ENCODE data around the gene WRNIP1.
"Not testable (repeated sequence)": the region's sequence is repeated elsewhere in the genome, so short reads cannot be mapped to it uniquely, and the experiment has no call there.

Gene WRNIP1

DNA sequence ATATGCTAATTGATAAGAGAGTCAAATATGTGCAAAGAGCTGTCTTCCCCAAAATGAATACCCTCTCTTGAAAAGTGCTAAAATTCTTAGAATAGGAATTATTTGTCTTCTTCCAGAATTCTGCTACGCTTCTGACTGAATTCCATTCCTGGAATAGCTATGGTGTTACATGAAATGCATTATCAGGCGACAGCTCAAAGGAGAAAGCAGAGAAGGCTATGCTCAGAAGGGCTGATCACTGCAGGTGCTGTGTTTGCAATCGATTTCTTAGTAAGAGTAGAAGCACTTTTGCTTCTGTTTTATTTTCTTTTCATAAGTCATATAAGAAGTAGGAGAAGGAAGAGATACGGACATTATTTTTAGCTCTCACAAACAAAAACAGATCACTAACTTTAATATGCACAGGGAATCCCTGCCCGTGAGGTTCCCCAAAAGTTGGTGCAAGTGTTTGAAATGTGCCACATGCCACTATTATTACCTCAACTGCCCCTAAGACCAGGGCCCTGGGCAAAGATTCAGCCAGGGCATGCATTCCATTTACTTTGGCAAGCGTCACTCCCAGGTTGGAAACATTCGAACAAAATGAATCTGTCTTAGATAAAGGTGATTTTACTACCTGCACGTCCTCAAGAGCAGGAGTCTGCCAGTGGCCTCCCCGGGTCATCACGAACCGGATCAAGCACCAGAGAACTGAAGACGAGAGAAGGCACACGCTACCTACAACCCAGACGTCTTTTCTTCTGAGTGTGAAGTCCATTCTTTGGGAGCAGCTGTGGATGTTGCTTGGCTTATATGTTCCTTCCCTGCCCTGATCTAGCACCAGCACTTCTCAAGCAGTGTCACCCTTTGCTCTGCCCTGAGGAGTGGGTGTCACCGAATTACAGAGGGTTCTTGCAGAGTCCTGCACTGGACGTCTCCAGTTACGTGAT lies 21.6 kb upstream of the WRNIP1 start:
- no peak for DNase-seq

DNA sequence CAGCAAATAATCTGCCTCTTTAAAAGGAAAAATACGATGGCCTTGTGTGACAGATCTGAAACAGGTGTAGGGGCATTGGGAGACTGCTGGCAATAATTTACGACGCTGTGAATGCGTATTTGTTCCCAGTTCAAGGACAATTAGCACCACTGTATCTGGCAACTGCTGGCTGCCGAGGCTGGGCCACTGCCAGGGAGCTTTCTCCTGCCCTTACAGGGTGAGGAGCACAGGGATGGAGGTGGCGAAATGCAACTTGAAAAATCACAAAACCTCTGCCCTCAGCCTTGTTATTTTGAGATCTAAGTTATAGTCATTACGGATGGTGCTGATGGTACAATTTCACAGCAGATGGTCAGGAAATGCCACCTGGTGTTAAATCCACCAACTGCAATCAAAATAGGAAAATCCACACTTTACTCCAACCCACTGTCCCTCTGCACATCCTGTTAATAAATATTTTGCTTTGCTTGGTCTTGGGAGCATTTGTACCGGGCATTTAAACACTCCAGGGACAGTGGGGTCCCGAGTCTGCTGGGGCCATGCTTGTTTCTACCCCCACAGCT lies 20.9 kb upstream of the WRNIP1 start:
- DNase-seq, result peak; percentile 34

DNA sequence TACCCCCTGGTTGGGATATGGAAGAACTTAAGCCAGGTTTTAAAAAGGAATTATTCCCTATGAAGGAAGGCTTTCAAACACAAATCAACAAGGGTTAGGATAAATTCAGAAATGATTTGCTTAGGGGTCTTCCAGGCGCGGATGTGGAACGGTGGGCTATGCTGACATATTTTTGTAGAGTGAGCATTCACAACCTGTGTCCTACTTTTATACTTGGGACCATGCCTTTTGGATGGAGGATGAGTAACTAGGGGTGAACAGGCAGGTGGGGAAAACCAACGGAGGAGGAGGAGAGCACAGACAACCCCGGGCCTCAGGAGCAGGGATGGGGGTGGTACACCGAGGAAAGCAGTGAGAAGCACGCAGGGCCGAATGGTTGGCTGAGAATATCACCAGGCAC lies 20.4 kb upstream of the WRNIP1 start:
- no peak for DNase-seq

DNA sequence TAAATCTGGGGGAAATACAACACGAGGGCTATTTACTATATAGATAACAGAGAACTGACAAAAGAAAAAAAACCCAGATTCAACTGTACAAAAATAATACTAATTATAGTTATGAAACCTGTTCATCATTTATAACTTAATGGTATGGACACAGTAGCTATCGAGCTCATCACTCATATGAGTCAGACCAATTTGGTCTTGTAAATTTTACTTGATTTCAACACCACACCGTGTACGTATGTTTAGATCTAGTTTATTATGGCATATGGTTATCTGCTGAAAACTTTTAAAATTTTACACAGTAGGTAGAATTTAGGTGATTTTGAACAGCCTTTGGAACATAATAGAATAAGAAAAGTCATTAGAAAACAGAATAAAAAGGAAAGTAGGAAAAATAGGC lies 19.9 kb upstream of the WRNIP1 start:
- no peak for DNase-seq

DNA sequence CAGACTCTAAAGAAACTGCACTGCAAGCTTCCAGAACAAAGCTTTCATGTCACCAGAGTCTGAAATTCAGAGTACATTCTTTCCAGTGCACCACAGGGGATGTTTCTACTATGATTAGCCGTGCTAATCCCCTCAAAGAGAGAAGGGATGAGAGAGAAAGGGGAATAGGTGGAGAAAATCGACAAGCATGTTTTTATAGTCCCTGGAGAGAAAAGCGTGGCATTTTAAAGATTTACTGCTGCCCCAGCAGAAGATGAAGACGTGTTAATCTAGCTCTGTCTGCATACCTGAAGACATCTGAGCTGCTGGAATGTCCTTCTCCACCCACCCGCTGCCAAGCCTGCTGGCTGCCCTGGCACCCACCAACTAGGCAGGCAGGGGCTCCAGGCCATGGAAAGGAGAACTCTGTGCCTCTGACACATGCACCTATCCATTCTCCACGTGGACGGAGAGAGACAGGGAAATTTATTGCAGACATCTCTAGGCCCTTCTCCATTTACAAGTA lies 18.6 kb upstream of the WRNIP1 start:
- no peak for DNase-seq

DNA sequence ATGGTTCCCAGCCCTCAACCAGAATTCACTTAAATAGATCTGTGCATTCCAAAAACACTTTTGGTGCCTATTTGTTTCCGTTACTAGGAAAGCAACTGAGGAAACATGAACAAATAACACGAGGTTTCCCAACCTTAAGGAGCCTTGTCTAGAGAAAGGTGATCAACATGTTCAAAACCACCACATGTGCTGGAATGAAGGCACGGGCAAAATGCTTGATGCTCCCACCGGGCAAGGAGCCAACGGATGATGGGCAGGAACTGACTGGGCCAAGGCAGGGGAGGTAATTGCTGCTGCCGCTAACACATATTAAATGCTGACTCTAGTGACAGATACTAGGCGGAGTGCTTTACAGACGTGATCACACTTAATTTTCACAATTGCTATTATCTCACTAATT lies 17.0 kb upstream of the WRNIP1 start:
- peak; percentile 25 for DNase-seq

DNA sequence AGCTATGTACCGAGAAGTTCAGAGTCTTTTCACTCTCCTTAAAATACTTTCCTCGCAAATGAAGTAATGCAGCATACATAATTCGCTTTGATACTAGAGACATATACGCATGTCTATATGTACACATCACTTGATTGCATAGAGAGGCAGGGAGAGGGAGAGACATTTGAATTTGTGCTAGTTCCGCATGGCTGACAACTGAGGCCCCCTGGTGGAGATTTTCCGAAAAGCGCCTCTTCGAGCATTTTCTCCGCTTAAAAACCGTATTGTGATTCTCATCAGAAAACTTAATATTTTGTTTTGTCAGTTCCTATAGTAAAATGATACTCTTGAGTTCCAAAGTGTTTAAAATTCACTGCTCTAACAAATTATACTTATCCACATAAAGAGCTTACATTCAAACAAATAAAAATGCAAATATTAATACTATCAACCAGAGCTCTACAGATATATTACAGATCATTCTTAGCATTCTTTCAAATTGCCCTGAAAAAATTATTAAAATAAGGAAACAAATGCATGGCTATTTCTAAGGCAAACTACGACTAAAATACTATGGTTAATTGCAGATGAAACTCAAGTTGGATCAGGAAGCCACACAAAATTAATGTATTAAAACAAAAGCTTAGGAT lies 15.1 kb upstream of the WRNIP1 start:
- DNase-seq, result peak; percentile 57

DNA sequence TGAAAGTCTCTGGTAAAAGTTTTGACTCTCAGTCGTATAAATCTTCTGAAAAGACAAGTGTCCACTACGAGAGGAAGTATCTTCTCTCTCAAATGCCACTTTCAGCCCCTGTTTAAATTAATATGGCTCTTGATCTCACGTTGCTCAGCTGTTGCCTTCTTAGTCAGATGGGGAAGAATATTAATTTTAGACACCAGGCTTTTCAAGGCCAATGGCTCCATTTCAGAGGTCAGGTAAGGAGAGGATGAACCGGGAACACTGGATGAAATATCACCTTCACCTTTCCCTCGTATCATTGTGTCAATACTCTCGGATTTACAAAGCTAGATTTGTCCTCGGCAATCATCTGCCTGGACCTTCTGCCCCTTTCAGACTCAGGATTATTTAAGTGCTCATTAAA lies 14.4 kb upstream of the WRNIP1 start, which contains the start of gene MYLK4:
TSS of gene MYLK4 (minus strand) at position 91 of the 400 bp plus-strand sequence. CDS start 1,628 bp downstream, outside the sequence.
- no peak for DNase-seq

DNA sequence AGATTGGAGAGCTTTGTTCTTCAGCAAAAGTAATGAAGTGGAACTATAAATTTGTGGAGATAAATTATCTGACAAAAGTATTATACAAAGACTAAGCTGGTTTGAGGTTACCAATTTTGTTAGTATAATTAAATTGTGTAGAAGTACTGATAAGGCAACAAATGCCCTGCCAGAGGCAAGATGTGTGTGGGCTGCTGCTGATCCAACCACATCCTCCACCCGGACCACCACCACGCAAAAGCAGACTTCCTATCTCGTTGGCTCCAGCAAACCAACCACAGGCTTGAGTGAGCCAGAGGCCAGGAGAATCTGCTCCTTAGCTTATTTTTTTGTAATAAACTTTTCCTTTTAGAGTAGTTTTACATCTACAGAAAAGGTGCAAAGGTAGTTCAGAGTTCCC lies 13.3 kb upstream of the WRNIP1 start:
- no peak for DNase-seq

DNA sequence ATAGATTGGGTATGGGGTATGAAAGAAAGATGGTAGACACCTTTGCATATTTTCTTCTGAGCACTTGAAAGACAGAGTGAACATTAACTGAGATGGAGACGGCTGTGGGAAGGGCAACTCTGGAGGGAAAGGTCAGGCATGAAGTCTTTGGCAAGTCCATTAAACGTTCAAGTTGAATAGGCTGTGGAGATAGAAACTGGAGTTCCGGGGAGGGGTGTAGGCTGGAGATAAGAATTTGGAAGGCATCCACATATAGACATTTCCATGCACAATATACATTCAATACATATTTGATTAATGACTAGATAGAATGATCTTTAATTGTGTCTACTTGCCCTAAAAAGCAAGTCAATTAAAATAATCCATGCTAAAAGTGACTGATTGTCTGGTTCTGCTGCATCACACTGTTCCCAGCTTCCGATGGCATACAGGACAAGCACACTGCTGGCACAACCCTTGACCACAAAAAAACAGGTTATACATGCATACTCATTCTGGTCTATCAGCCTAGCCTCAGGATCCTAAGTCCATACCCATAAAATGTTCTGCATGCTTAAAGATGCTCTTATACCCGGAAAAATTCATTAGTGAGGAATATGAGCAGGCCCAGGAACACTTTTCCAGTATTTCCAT lies 12.6 kb upstream of the WRNIP1 start:
- DNase-seq, result no peak

DNA sequence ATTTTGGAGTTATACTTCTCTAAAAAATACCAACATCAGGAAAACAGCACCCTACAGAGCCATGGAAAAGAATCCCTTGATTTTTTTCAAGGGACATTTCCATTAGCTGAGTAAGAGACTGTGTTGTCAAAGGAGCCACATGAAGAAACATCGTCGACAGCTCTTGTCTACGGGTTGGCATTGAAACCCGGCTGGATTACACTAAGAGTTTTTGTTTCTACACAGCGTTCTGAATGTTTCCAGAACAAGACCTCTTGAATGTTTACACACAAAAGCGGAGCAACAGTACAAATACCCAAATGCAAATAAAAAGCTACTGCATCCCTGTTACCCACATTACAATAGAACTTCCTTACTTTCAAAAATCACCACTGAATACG lies 12.1 kb upstream of the WRNIP1 start:
- DNase-seq, result no peak

DNA sequence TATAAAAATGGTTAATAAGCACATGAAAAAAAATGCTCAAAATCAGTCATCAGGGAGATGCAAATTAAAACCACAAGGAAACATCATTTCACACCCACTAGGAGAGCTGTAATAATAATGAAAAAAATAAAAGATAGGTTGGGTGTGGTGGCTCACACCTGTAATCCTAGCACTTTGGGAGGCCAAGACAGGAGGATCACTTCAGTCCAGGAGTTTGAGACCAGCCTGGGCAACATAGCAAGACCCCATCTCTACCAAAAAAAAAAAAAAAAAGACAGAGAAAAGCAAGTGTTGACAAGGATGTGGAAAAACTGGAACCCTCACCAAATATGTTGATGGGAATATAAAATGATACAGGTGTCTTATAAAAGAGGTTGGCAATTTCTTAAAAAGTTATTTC lies 11.4 kb upstream of the WRNIP1 start:
- no peak for DNase-seq

DNA sequence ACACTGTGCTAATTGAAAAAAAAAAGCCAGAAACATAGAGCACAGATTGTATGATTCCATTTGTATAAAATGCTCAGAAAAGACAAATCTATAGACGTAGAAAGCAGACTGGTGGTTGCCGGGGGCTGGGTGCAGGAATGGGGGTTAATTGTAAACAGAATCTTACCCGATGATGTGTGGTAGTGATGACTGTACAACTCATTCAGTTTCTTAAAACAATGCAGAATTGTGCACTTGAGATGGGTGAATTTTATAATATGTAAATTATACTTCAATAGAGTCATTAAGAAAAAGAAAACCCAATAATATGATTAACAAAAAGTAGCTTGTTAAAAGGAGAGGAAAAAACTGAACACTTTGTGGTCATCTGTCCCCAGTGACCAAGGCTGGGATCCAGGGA lies 10.8 kb upstream of the WRNIP1 start:
- DNase-seq, result no peak

DNA sequence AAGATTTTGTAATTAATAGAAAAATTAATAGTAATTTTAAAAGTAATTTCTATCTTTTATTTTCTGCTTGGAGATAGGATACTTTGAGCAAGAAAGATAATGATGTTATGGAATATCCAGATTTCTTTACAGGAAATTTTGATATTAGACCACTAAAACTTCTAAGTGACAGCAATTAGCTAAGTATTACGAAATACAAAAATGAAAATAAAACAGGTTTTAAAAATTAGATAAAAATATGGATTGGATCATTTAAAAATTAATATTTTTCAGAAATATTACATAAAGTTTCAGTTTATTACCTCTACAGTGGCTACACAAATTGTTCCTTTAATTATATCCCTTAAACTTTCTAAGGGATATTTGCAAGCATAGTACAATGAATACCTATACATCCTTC lies 10.3 kb upstream of the WRNIP1 start:
- no peak for DNase-seq

DNA sequence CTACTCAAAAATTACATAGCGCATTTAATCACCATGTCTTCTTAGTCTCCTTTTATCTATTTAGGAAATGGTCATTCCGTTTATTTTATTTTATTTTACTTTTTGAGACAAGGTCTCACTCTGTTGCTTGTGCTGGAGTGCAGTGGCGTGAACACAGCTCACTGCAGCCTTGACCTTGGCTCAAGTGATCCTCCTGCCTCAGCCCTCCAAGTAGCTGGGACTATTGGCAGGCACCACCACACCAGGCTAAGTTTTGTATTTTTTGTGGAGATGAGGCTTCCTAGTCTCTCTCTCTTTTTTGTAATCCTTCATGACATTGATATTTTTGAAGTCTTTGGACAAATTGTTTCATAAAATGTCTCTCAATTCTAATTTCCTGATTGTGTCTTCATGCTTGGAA lies 9.7 kb upstream of the WRNIP1 start:
- no peak for DNase-seq

DNA sequence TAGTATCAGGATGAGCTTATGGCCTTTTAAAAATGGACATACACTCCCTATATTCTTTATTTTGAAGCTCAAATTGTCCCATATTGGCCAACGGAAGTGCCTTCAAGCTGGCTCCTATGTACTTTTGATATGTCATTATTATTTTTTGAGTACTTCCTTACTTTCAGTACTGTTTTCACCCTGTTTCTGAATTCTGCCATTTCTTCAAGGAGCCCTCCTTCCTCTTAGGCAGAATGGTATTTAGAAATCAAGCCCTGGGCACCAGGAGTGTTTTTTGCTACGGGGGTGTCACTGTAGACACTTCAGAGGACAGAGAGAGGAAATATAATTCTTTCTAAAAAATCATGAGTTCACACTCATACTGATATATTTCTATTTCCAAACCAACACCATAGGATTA lies 9.0 kb upstream of the WRNIP1 start:
- DNase-seq, result no peak

DNA sequence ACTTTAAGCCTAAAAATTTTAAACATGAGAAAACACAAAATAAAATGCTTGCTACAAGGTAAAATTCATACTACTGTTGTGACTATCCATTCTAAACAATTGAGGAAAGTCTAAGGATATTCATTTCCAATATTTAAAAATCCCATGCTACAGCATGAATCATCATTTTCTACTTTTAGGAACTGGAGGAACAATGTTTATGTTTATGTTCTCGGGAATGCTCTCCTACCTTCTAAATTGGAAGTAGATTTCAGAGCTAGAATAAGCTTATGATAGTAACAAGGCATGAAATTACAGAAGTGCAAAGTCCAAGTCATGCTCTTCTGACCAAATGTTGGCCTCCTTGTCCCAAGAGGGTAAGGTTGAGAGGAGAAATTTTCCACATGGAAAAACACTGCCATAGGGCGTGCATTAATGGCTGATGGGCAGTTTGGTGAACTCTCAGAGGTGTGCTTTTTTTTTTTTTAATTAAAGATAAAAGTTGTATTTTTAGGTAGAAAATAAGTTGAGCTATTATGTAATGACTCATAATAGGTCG lies 8.4 kb upstream of the WRNIP1 start:
- DNase-seq, result no peak

DNA sequence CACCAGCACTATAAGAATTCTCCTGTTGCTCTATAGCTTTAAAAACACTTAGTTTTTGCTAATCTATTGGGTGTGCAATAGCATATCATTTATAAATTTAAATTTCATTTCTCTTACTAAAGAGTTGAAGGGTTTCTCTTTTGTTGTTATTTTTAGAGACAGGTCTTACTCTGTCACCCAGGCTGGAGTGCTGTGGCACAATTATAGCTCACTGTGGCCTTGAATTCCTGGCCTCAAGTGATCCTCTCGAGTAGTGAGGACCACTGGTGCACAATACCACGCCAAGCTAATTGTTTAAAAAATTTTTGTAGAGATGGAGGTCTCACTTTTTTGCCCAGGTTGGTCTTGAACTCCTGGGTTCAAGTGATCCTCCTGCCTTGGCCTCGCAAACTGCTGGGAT lies 6.2 kb upstream of the WRNIP1 start:
- DNase-seq, result no peak

DNA sequence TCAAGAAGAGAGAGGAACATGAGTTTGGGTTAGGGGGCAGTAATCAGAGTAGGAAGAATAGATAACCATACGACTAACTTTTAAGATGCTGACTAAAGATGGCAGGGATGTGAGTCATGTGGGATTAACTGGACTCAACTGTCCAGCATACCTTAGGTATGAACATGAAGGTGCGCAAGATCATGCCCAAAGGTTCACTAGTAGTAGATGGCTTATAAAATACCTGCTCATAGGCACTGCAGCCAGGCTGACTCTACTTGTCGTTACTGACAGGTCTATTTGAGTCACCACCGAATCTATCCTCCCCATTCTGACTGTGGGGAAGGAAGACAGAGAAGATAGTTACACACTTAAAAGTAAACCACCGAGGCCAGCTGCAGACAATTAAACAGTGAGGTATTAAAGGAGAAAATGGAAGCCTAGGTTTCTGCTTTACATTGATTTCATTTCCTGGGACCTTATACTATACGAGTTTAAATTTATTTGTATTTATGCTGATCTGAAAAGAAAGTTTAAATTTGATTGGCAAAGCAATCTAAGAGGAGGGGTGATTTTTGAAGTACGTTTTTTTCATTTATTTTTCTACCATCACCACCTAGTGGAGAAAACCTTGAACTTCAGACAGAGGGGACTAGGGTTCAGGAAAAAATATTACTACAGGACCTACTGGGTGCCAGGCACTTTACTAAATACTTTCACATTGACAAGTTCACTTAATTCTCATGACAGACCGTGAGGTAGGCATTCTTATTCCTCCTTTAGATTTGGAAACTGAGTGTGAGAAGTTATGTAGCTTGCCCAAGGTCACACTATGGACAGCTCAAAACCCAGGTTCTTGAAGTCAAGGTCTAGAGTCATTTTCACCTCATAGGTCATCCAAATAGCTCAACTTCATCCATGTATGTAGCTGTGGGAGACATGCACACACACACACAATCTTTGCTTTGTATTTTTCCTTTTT lies 4.0 kb upstream of the WRNIP1 start:
- no peak for DNase-seq

DNA sequence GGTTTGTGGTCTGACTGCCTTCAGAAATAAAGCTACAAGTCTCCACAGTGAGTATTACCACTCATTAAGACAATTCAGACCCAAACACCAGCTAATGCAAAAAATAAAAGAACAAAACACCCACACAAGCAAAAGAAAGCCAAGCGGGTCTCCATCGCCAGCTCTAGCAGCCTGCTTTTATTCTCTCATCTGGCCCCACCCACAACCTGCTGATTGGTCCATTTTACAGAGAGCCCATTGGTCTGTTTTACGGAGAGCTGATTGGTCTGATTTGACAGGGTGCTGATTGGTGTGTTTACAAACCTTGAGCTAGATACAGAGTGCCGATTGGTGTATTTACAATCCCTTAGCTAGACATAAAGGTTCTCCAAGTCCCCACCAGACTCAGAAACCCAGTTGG lies 2.3 kb upstream of the WRNIP1 start:
- not testable (repeated sequence) for DNase-seq

DNA sequence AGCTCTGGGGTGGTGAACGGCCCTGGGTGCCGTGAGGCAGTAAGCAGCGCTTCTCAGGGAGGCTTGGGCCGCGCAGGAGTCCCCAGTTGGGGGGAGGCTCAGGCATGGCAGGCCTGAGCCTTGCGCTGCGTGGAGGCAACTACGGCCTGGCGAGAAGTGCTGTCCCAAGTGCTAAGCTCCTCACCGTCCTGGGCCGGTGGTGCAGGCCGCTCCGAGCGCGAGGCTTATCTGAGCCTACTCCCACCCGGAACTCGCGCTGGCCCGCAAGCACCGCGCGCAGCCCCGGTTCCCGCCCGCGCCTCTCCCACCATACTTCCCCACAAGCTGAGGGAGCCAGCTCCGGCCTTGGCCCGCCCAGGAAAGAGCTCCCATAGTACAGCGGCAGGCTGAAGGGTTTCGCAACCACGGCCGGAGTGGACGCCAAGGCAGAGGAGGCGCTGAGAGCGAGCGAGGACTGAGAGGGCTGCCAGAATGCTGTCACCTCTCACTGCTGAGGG lies 1.8 kb upstream of the WRNIP1 start:
- no peak for DNase-seq
